RWPE1 (cell line): Measurements from ENCODE around the gene CHRNA3.

Experiments used
- CTCF ChIA-PET: fragments of 350-600 bp; sonication (Branson Sonifier 250); formaldehyde crosslinking; extraction: SDS; loops from one replicate; lab custom pipeline; 2021; lab: Yijun Ruan, JAX
- POLR2A ChIA-PET: fragments of 400-600 bp; formaldehyde crosslinking; extraction: SDS; loops from one replicate; lab custom pipeline; 2020; ENCODE audit warnings: antibody characterized with exemption; ENCODE audit not compliant: low non-redundant PET; lab: Yijun Ruan, JAX
- DNase-seq: peaks from one replicate; pipeline ENCODE4 v3.0.0; 2012; ENCODE audit warnings: low spot score
- H3K27ac ChIP-seq: fragments of 450-650 bp; 2 replicates; pipeline ENCODE4 v1.5.1; 2017
- CTCF ChIP-seq: fragments of 450-650 bp; conservative IDR thresholded peaks from 2 replicates; pipeline ENCODE4 v1.5.1; 2017; ENCODE audit warnings: low read depth, mild to moderate bottlenecking

The CHRNA3 gene

GRCh38 chr15:78603467-78603866 is 17.3 kb downstream of the CHRNA3 start:
- no peak for TF ChIP-seq CTCF
- ChIA-PET CTCF (no interaction called here), POLR2A (no interaction called here)
- DNase-seq = no peak
- no peak overlapping the region for H3K27ac ChIP-seq

- DNase-seq = no peak
- CTCF ChIA-PET = no interaction called here
- POLR2A ChIA-PET = no interaction called here
Observed at GRCh38 chr15:78599189-78599588, 21.6 kb downstream of the CHRNA3 start.

GRCh38 chr15:78598348-78598747 is 22.4 kb downstream of the CHRNA3 start:
- TF ChIP-seq CTCF = no peak
- DNase-seq = no peak
- POLR2A ChIA-PET = no interaction called here
- CTCF ChIA-PET = interaction anchor here (0.6 kb wide), 1 partner anchor 11 kb away, joined by 4 read pairs; no protein-coding TSS in a partner anchor
- no peak overlapping the region for H3K27ac ChIP-seq

More at GRCh38 chr15:78599189-78599588, 21.6 kb downstream of the CHRNA3 start:
- H3K27ac ChIP-seq = no peak overlapping the region
- TF ChIP-seq CTCF = no peak

GRCh38 chr15:78597583-78597982 is 23.2 kb downstream of the CHRNA3 start:
- POLR2A ChIA-PET = no interaction called here
- DNase-seq = no peak
- H3K27ac ChIP-seq = no peak overlapping the region
- TF ChIP-seq CTCF = no peak
- CTCF ChIA-PET = interaction anchor here (0.6 kb wide), 1 partner anchor 10 kb away, joined by 4 read pairs; no protein-coding TSS in a partner anchor

GRCh38 chr15:78574944-78575343 is 45.9 kb downstream of the CHRNA3 start:
- DNase-seq = no peak
- H3K27ac ChIP-seq = no peak overlapping the region
- POLR2A ChIA-PET = no interaction called here
- CTCF ChIA-PET = no interaction called here
- no peak for TF ChIP-seq CTCF

- no peak for DNase-seq
- ChIA-PET POLR2A (no interaction called here), CTCF (no interaction called here)
Observed at GRCh38 chr15:78573416-78573815, 47.4 kb downstream of the CHRNA3 start.

More at GRCh38 chr15:78573416-78573815, 47.4 kb downstream of the CHRNA3 start:
- no peak overlapping the region for H3K27ac ChIP-seq
- no peak for TF ChIP-seq CTCF
